GM23338 (cell line): ENCODE measurements around the gene DNAAF8. TPM values are rescaled to one million over a fixed set of nuclear protein-coding genes. Genes with fewer than 3 reads are reported as not detected.

ENCODE experiments used
- ATAC-seq: fragments of 200-7000 bp; cut with Tn5 transposase; 3 replicates; pipeline ENCODE4 v1.9.1; 2020
- DNase-seq: peaks from one replicate; pipeline ENCODE4 v3.0.0-alpha.2; 2015; ENCODE audit warnings: low spot score
- H2AFZ ChIP-seq: fragments of 200-600 bp; sonication (generic); 2 replicates; pipeline ENCODE4 v1.8.0; 2016; ENCODE audit warnings: antibody characterized with exemption, mild to moderate bottlenecking, moderate library complexity
- H3F3A ChIP-seq: fragments of 200-600 bp; sonication (generic); replicated peaks from 2 replicates; pipeline ENCODE4 v1.8.0; 2017; ENCODE audit warnings: antibody characterized with exemption, mixed run types, low read depth
- H3K27ac ChIP-seq: fragments of 200-600 bp; sonication (generic); 2 replicates; pipeline ENCODE4 v1.6.1; 2016; ENCODE audit warnings: low read depth
- H3K27me3 ChIP-seq: fragments of 200-600 bp; sonication (generic); 2 replicates; pipeline ENCODE4 v1.8.0; 2016; ENCODE audit warnings: mild to moderate bottlenecking, mixed run types, moderate library complexity; ENCODE audit not compliant: insufficient read depth
- H3K36me3 ChIP-seq: fragments of 200-600 bp; sonication (generic); 2 replicates; pipeline ENCODE4 v1.8.0; 2016; ENCODE audit warnings: mild to moderate bottlenecking; ENCODE audit not compliant: insufficient read depth
- H3K4me1 ChIP-seq: fragments of 200-600 bp; sonication (generic); 2 replicates; pipeline ENCODE4 v1.8.0; 2016; ENCODE audit warnings: mild to moderate bottlenecking, moderate library complexity; ENCODE audit not compliant: insufficient read depth
- H3K4me2 ChIP-seq: fragments of 200-600 bp; sonication (generic); 2 replicates; pipeline ENCODE4 v1.7.1; 2017; ENCODE audit warnings: mixed run types
- H3K4me3 ChIP-seq: fragments of 200-600 bp; sonication (generic); 2 replicates; pipeline ENCODE4 v1.6.1; 2016; ENCODE audit warnings: mixed run types
- H3K79me2 ChIP-seq: fragments of 200-600 bp; sonication (generic); replicated peaks from 2 replicates; pipeline ENCODE4 v1.8.0; 2017; ENCODE audit warnings: mild to moderate bottlenecking; ENCODE audit not compliant: insufficient read depth
- H3K9me2 ChIP-seq: fragments of 200-600 bp; sonication (generic); 2 replicates; pipeline ENCODE4 v1.8.0; 2017; ENCODE audit not compliant: insufficient read depth
- H4K20me1 ChIP-seq: fragments of 200-600 bp; sonication (generic); replicated peaks from 2 replicates; pipeline ENCODE4 v1.8.0; 2017; ENCODE audit warnings: mild to moderate bottlenecking; ENCODE audit not compliant: insufficient read depth
- H3K27ac Mint-ChIP-seq: 2 replicates; pipeline ENCODE4 v1.8.0; 2020; ENCODE audit warnings: inconsistent platforms, mild to moderate bottlenecking, moderate library complexity, mixed read lengths
- H3K27me3 Mint-ChIP-seq: 3 replicates; pipeline ENCODE4 v1.8.0; 2022; ENCODE audit warnings: low read depth, mild to moderate bottlenecking, moderate library complexity, mixed read lengths, inconsistent platforms; ENCODE audit not compliant: insufficient read depth, poor library complexity
- H3K36me3 Mint-ChIP-seq: 3 replicates; pipeline ENCODE4 v1.8.0; 2021; ENCODE audit warnings: low read depth, mild to moderate bottlenecking, inconsistent platforms, moderate library complexity, mixed read lengths
- H3K4me1 Mint-ChIP-seq: 3 replicates; pipeline ENCODE4 v1.8.0; 2020; ENCODE audit warnings: mild to moderate bottlenecking, inconsistent platforms, mixed read lengths
- H3K4me3 Mint-ChIP-seq: 3 replicates; pipeline ENCODE4 v1.8.0; 2021; ENCODE audit warnings: moderate library complexity, mild to moderate bottlenecking, inconsistent platforms, mixed read lengths
- H3K9me3 Mint-ChIP-seq: 3 replicates; pipeline ENCODE4 v1.8.0; 2020; ENCODE audit warnings: moderate library complexity, mild to moderate bottlenecking, inconsistent platforms, mixed read lengths
- CREB1 ChIP-seq: fragments of 250-450 bp; sonication (Bioruptor Pico); IDR thresholded peaks from 2 replicates; pipeline ENCODE4 v1.5.0; 2020; ENCODE audit warnings: low read depth, mild to moderate bottlenecking, moderate library complexity
- EZH2 ChIP-seq: fragments of 200-600 bp; sonication (generic); IDR thresholded peaks from one replicate; pipeline ENCODE4 v1.8.0; 2017; ENCODE audit warnings: antibody characterized with exemption, mild to moderate bottlenecking, low read depth; ENCODE audit not compliant: unreplicated experiment
- EZH2phosphoT487 ChIP-seq: fragments of 200-600 bp; sonication (generic); IDR thresholded peaks from one replicate; pipeline ENCODE4 v1.8.1; 2018; ENCODE audit warnings: antibody characterized with exemption; ENCODE audit not compliant: unreplicated experiment
- JUNB ChIP-seq: IDR thresholded peaks from one replicate; pipeline ENCODE4 v1.6.1; 2016; ENCODE audit warnings: antibody characterized with exemption; ENCODE audit not compliant: unreplicated experiment
- NANOG ChIP-seq: IDR thresholded peaks from 2 replicates; pipeline ENCODE4 v1.6.1; 2016; ENCODE audit warnings: antibody characterized with exemption, borderline replicate concordance
- POLR2AphosphoS5 ChIP-seq: IDR thresholded peaks from 2 replicates; pipeline ENCODE4 v1.6.1; 2016; ENCODE audit warnings: antibody characterized with exemption, low read depth
- STAT1 ChIP-seq: IDR thresholded peaks from one replicate; pipeline ENCODE4 v1.6.1; 2016; ENCODE audit warnings: antibody characterized with exemption; ENCODE audit not compliant: unreplicated experiment
- ZNF114 ChIP-seq: fragments of 250-450 bp; sonication (Bioruptor Pico); IDR thresholded peaks from 2 replicates; pipeline ENCODE4 v1.5.0; 2020; ENCODE audit warnings: mild to moderate bottlenecking, moderate library complexity
- ZNF331 ChIP-seq: fragments of 250-450 bp; sonication (Bioruptor Pico); IDR thresholded peaks from 2 replicates; pipeline ENCODE4 v1.5.0; 2020; ENCODE audit warnings: low read depth, mild to moderate bottlenecking, moderate library complexity
- polyA plus RNA-seq: library from polyadenylated mRNA; unstranded; fragments of >200 nt; fragmentation: Nextera tagmentation; extraction: Ambion mirVana; gene quantifications from 2 replicates; pipeline ENCODE4 v1.2.1, GENCODE V29; 2016
- total RNA-seq: library from RNA; depleted of rRNA; stranded (reverse); fragments of >200 nt; shearing (Covaris generic); gene quantifications from 2 replicates; pipeline ENCODE4 v1.2.3, GENCODE V29; 2014
- TF ChIP-seq, protein P1 (sequence below): IDR thresholded peaks from one replicate; pipeline ENCODE4 v1.6.1; 2018; ENCODE audit warnings: antibody characterized with exemption; ENCODE audit not compliant: unreplicated experiment
- TF ChIP-seq, protein P2 (sequence below): IDR thresholded peaks from 2 replicates; pipeline ENCODE4 v1.6.1; 2016; ENCODE audit warnings: antibody characterized with exemption
- TF ChIP-seq, protein P3 (sequence below), 2 experiments: fragments of 200-600 bp in 1 of 2; sonication (generic) in 1 of 2; conservative IDR thresholded peaks; 2 replicates each; pipeline versions ENCODE4 v1.5.1 to v1.6.1; 2016 to 2017; ENCODE audit warnings: antibody characterized with exemption in 2 of 2, low read depth in 2 of 2, mild to moderate bottlenecking in 2 of 2, moderate library complexity in 1 of 2
- TF ChIP-seq, protein P4 (sequence below): fragments of 250-450 bp; sonication (Bioruptor Pico); IDR thresholded peaks from 2 replicates; pipeline ENCODE4 v1.5.0; 2020; ENCODE audit warnings: mild to moderate bottlenecking, moderate library complexity

DNAAF8 gene
- total and polyA plus RNA-seq, 2 experiments from 2014 or later: 0.34 to 1.3 TPM

DNA sequence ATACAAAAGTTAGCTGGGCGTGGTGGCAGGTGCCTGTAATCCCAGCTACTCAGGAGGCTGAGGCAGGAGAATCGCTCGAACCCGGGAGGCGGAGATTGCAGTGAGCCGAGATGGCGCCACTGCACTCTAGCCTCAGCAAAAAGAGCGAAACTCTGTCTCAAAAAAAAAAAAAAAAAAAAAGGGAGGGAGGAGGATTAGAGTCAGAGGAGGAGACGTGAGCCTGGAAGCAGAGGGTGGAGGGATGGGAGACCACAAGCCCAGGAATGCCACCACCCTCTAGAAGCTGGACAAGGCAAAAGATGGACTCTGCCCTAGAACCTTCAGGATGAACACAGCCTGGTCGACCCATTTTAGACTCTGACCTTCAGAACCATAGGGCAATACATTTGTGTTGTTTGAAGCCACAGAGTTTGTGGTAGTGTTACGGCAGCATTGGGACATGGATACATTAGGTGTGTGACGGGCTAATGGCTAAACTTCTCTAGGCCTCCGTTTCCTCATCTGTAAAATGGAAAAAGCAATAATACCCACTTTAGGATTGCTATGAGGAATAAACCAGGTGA, 58.7 kb downstream of the DNAAF8 start:
- DNase-seq: peak; percentile 30
- no peaks in the 10 kb centered on the region for H4K20me1 ChIP-seq
- no peak overlapping the region for H3K4me3 ChIP-seq
- no peak overlapping the region for H3K4me2 ChIP-seq
- no peaks in the 10 kb centered on the region for H3K79me2 ChIP-seq
- no peak overlapping the region for H3K4me3 Mint-ChIP-seq
- peaks cover 9% of the 10 kb centered on the region for H3K4me1 Mint-ChIP-seq
- H2AFZ ChIP-seq: no peak overlapping the region
- no peaks in the 10 kb centered on the region; the same call in 1 of the 2 replicates for H3F3A ChIP-seq
- H3K27ac ChIP-seq: no peak overlapping the region
- H3K9me2 ChIP-seq: no peaks in the 10 kb centered on the region
- H3K27me3 Mint-ChIP-seq: peaks cover 8% of the 10 kb centered on the region
- H3K36me3 Mint-ChIP-seq: 0 out of 3 replicates have a peak, but pooled peaks cover 3% of the 10 kb centered on the region
- ATAC-seq: no peak
- H3K9me3 Mint-ChIP-seq: no peaks in the 10 kb centered on the region
- no peaks in the 10 kb centered on the region for H3K27me3 ChIP-seq
- TF ChIP-seq POLR2AphosphoS5 (no peak), ZNF114 (no peak), EZH2phosphoT487 (no peak), ZNF331 (CRISPR knock-in tag) (no peak), STAT1 (no peak), JUNB (no peak), CREB1 (CRISPR knock-in tag) (no peak), NANOG (no peak), EZH2 (no peak)
- TF ChIP-seq, protein P1, sequence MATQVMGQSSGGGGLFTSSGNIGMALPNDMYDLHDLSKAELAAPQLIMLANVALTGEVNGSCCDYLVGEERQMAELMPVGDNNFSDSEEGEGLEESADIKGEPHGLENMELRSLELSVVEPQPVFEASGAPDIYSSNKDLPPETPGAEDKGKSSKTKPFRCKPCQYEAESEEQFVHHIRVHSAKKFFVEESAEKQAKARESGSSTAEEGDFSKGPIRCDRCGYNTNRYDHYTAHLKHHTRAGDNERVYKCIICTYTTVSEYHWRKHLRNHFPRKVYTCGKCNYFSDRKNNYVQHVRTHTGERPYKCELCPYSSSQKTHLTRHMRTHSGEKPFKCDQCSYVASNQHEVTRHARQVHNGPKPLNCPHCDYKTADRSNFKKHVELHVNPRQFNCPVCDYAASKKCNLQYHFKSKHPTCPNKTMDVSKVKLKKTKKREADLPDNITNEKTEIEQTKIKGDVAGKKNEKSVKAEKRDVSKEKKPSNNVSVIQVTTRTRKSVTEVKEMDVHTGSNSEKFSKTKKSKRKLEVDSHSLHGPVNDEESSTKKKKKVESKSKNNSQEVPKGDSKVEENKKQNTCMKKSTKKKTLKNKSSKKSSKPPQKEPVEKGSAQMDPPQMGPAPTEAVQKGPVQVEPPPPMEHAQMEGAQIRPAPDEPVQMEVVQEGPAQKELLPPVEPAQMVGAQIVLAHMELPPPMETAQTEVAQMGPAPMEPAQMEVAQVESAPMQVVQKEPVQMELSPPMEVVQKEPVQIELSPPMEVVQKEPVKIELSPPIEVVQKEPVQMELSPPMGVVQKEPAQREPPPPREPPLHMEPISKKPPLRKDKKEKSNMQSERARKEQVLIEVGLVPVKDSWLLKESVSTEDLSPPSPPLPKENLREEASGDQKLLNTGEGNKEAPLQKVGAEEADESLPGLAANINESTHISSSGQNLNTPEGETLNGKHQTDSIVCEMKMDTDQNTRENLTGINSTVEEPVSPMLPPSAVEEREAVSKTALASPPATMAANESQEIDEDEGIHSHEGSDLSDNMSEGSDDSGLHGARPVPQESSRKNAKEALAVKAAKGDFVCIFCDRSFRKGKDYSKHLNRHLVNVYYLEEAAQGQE: no peak
- TF ChIP-seq, protein P2, sequence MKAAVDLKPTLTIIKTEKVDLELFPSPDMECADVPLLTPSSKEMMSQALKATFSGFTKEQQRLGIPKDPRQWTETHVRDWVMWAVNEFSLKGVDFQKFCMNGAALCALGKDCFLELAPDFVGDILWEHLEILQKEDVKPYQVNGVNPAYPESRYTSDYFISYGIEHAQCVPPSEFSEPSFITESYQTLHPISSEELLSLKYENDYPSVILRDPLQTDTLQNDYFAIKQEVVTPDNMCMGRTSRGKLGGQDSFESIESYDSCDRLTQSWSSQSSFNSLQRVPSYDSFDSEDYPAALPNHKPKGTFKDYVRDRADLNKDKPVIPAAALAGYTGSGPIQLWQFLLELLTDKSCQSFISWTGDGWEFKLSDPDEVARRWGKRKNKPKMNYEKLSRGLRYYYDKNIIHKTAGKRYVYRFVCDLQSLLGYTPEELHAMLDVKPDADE: no peak
- TF ChIP-seq, protein P3, sequence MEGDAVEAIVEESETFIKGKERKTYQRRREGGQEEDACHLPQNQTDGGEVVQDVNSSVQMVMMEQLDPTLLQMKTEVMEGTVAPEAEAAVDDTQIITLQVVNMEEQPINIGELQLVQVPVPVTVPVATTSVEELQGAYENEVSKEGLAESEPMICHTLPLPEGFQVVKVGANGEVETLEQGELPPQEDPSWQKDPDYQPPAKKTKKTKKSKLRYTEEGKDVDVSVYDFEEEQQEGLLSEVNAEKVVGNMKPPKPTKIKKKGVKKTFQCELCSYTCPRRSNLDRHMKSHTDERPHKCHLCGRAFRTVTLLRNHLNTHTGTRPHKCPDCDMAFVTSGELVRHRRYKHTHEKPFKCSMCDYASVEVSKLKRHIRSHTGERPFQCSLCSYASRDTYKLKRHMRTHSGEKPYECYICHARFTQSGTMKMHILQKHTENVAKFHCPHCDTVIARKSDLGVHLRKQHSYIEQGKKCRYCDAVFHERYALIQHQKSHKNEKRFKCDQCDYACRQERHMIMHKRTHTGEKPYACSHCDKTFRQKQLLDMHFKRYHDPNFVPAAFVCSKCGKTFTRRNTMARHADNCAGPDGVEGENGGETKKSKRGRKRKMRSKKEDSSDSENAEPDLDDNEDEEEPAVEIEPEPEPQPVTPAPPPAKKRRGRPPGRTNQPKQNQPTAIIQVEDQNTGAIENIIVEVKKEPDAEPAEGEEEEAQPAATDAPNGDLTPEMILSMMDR (conservative IDR thresholded peaks at IDR 0.05; ENCODE audit: low read depth in 2 of 2): no peak
- TF ChIP-seq, protein P4, sequence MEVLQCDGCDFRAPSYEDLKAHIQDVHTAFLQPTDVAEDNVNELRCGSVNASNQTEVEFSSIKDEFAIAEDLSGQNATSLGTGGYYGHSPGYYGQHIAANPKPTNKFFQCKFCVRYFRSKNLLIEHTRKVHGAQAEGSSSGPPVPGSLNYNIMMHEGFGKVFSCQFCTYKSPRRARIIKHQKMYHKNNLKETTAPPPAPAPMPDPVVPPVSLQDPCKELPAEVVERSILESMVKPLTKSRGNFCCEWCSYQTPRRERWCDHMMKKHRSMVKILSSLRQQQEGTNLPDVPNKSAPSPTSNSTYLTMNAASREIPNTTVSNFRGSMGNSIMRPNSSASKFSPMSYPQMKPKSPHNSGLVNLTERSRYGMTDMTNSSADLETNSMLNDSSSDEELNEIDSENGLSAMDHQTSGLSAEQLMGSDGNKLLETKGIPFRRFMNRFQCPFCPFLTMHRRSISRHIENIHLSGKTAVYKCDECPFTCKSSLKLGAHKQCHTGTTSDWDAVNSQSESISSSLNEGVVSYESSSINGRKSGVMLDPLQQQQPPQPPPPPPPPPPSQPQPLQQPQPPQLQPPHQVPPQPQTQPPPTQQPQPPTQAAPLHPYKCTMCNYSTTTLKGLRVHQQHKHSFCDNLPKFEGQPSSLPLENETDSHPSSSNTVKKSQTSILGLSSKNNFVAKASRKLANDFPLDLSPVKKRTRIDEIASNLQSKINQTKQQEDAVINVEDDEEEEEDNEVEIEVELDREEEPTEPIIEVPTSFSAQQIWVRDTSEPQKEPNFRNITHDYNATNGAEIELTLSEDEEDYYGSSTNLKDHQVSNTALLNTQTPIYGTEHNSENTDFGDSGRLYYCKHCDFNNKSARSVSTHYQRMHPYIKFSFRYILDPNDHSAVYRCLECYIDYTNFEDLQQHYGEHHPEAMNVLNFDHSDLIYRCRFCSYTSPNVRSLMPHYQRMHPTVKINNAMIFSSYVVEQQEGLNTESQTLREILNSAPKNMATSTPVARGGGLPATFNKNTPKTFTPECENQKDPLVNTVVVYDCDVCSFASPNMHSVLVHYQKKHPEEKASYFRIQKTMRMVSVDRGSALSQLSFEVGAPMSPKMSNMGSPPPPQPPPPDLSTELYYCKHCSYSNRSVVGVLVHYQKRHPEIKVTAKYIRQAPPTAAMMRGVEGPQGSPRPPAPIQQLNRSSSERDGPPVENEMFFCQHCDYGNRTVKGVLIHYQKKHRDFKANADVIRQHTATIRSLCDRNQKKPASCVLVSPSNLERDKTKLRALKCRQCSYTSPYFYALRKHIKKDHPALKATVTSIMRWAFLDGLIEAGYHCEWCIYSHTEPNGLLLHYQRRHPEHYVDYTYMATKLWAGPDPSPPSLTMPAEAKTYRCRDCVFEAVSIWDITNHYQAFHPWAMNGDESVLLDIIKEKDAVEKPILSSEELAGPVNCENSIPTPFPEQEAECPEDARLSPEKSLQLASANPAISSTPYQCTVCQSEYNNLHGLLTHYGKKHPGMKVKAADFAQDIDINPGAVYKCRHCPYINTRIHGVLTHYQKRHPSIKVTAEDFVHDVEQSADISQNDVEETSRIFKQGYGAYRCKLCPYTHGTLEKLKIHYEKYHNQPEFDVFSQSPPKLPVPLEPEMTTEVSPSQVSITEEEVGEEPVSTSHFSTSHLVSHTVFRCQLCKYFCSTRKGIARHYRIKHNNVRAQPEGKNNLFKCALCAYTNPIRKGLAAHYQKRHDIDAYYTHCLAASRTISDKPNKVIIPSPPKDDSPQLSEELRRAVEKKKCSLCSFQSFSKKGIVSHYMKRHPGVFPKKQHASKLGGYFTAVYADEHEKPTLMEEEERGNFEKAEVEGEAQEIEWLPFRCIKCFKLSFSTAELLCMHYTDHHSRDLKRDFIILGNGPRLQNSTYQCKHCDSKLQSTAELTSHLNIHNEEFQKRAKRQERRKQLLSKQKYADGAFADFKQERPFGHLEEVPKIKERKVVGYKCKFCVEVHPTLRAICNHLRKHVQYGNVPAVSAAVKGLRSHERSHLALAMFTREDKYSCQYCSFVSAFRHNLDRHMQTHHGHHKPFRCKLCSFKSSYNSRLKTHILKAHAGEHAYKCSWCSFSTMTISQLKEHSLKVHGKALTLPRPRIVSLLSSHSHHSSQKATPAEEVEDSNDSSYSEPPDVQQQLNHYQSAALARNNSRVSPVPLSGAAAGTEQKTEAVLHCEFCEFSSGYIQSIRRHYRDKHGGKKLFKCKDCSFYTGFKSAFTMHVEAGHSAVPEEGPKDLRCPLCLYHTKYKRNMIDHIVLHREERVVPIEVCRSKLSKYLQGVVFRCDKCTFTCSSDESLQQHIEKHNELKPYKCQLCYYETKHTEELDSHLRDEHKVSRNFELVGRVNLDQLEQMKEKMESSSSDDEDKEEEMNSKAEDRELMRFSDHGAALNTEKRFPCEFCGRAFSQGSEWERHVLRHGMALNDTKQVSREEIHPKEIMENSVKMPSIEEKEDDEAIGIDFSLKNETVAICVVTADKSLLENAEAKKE (CRISPR knock-in tag): no peak
- no peaks in the 10 kb centered on the region for H3K36me3 ChIP-seq
- H3K4me1 ChIP-seq: peaks cover 10% of the 10 kb centered on the region; the same call in 1 of the 2 replicates
- H3K27ac Mint-ChIP-seq: no peak overlapping the region
